H9 (cell line): ENCODE results near the gene ANK3. TPM values are rescaled to one million over a fixed set of nuclear protein-coding genes. Genes with fewer than 3 reads are reported as not detected.

Experiments
- DNase-seq: peaks from one replicate; pipeline ENCODE4 v3.0.0-alpha.2; 2017
- H2AFZ ChIP-seq: one replicate; pipeline ENCODE4 v1.6.1; 2013; ENCODE audit warnings: mild to moderate bottlenecking, low read length, control low read depth, moderate library complexity
- H2AK5ac ChIP-seq: 2 replicates; pipeline ENCODE4 v1.6.1; 2013; ENCODE audit warnings: low read length, control low read depth, mixed read lengths; ENCODE audit not compliant: insufficient read length
- H2BK120ac ChIP-seq: one replicate; pipeline ENCODE4 v1.6.1; 2013; ENCODE audit warnings: low read depth, mild to moderate bottlenecking, low read length, control low read depth, inconsistent platforms; ENCODE audit not compliant: poor library complexity, severe bottlenecking
- H2BK12ac ChIP-seq: 2 replicates; pipeline ENCODE4 v1.6.1; 2013; ENCODE audit warnings: low read length, control low read depth, mixed read lengths, low read depth; ENCODE audit not compliant: insufficient read length
- H2BK15ac ChIP-seq: 2 replicates; pipeline ENCODE4 v1.6.1; 2013; ENCODE audit warnings: low read depth, low read length, control low read depth
- H2BK20ac ChIP-seq: one replicate; pipeline ENCODE4 v1.6.1; 2013; ENCODE audit warnings: low read depth, mild to moderate bottlenecking, low read length, control low read depth, inconsistent platforms; ENCODE audit not compliant: poor library complexity, severe bottlenecking
- H2BK5ac ChIP-seq: 2 replicates; pipeline ENCODE4 v1.6.1; 2013; ENCODE audit warnings: low read length, control low read depth, mixed read lengths; ENCODE audit not compliant: insufficient read length
- H3K14ac ChIP-seq: 2 replicates; pipeline ENCODE4 v1.6.1; 2013; ENCODE audit warnings: low read length, control low read depth; ENCODE audit not compliant: insufficient read depth
- H3K18ac ChIP-seq: 2 replicates; pipeline ENCODE4 v1.6.1; 2013; ENCODE audit warnings: low read depth, mild to moderate bottlenecking, mixed read lengths, low read length, control low read depth; ENCODE audit not compliant: insufficient read length
- H3K23ac ChIP-seq: 2 replicates; pipeline ENCODE4 v1.6.1; 2013; ENCODE audit warnings: low read length, control low read depth, mixed read lengths, low read depth; ENCODE audit not compliant: insufficient read length
- H3K23me2 ChIP-seq: 2 replicates; pipeline ENCODE4 v1.6.1; 2013; ENCODE audit warnings: low read depth, mild to moderate bottlenecking, mixed read lengths, low read length, control low read depth; ENCODE audit not compliant: insufficient read length, poor library complexity, severe bottlenecking
- H3K27ac ChIP-seq: 2 replicates; pipeline ENCODE4 v1.5.1; 2013; ENCODE audit warnings: low read length, control low read depth, mixed read lengths, low read depth; ENCODE audit not compliant: insufficient read length
- H3K27me3 ChIP-seq: 2 replicates; pipeline ENCODE4 v1.6.1; 2013; ENCODE audit warnings: low read length, control low read depth, inconsistent platforms; ENCODE audit not compliant: insufficient read depth
- H3K4ac ChIP-seq: 2 replicates; pipeline ENCODE4 v1.6.1; 2013; ENCODE audit warnings: low read depth, mild to moderate bottlenecking, control low read depth, inconsistent platforms, low read length, moderate library complexity
- H3K4me1 ChIP-seq: 2 replicates; pipeline ENCODE4 v1.6.1; 2013; ENCODE audit warnings: low read length, control low read depth, inconsistent platforms; ENCODE audit not compliant: insufficient read depth
- H3K4me2 ChIP-seq: 2 replicates; pipeline ENCODE4 v1.6.1; 2013; ENCODE audit warnings: low read length, control low read depth, mixed read lengths; ENCODE audit not compliant: insufficient read length, insufficient read depth
- H3K56ac ChIP-seq: 2 replicates; pipeline ENCODE4 v1.6.1; 2013; ENCODE audit warnings: low read depth, mild to moderate bottlenecking, mixed read lengths, low read length, control low read depth; ENCODE audit not compliant: insufficient read length
- H3K79me1 ChIP-seq: 2 replicates; pipeline ENCODE4 v1.6.1; 2013; ENCODE audit warnings: low read depth, mild to moderate bottlenecking, moderate library complexity, low read length, control low read depth, inconsistent platforms; ENCODE audit not compliant: insufficient read depth, poor library complexity, severe bottlenecking
- H3K79me2 ChIP-seq: 2 replicates; pipeline ENCODE4 v1.6.1; 2013; ENCODE audit warnings: low read length, control low read depth, inconsistent platforms; ENCODE audit not compliant: insufficient read depth
- H3K9ac ChIP-seq: 2 replicates; pipeline ENCODE4 v1.6.1; 2013; ENCODE audit warnings: low read length, control low read depth, mixed read lengths; ENCODE audit not compliant: insufficient read length; ENCODE audit errors: extremely low read depth
- H3K9me3 ChIP-seq: one replicate; pipeline ENCODE4 v1.6.1; 2013; ENCODE audit warnings: low read depth, low read length, inconsistent platforms; ENCODE audit not compliant: control insufficient read depth
- H3T11ph ChIP-seq: one replicate; pipeline ENCODE4 v1.6.1; 2013; ENCODE audit warnings: mild to moderate bottlenecking, low read length, control low read depth, inconsistent platforms
- H4K20me1 ChIP-seq: one replicate; pipeline ENCODE4 v1.6.1; 2013; ENCODE audit not compliant: control insufficient read depth, insufficient read length, insufficient read depth
- H4K5ac ChIP-seq: 2 replicates; pipeline ENCODE4 v1.6.1; 2013; ENCODE audit warnings: low read depth, mild to moderate bottlenecking, mixed read lengths, low read length, control low read depth; ENCODE audit not compliant: insufficient read length
- H4K8ac ChIP-seq: replicated peaks from 2 replicates; pipeline ENCODE4 v1.6.1; 2013; ENCODE audit warnings: low read length, control low read depth, mixed read lengths, low read depth; ENCODE audit not compliant: insufficient read length
- H4K91ac ChIP-seq: 2 replicates; pipeline ENCODE4 v1.6.1; 2013; ENCODE audit warnings: low read depth, mild to moderate bottlenecking, moderate library complexity, mixed read lengths, low read length, control low read depth; ENCODE audit not compliant: insufficient read length
- H3K27ac Mint-ChIP-seq, 3 experiments: 2 replicates in 2 of 3; 3 replicates in 1 of 3; pipeline ENCODE4 v1.8.0; 2020 to 2021; ENCODE audit warnings: mixed read lengths in 3 of 3, mild to moderate bottlenecking in 1 of 3, moderate library complexity in 1 of 3
- H3K27me3 Mint-ChIP-seq: 2 replicates; pipeline ENCODE4 v1.8.0; 2021; ENCODE audit warnings: low read depth, mild to moderate bottlenecking, moderate library complexity, mixed read lengths
- H3K36me3 Mint-ChIP-seq, 3 experiments: 2 replicates in 2 of 3; 3 replicates in 1 of 3; pipeline ENCODE4 v1.8.0; 2020 to 2021; ENCODE audit warnings: low read depth in 3 of 3, mixed read lengths in 3 of 3; ENCODE audit not compliant: insufficient read depth in 1 of 3
- H3K4me1 Mint-ChIP-seq, 2 experiments: 2 replicates each; pipeline ENCODE4 v1.8.0; 2020; ENCODE audit warnings: mixed read lengths in 2 of 2
- H3K4me3 Mint-ChIP-seq, 2 experiments: 2 replicates in 1 of 2; 3 replicates in 1 of 2; pipeline ENCODE4 v1.8.0; 2020 to 2021; ENCODE audit warnings: mild to moderate bottlenecking in 2 of 2, mixed read lengths in 2 of 2, moderate library complexity in 1 of 2
- H3K9me3 Mint-ChIP-seq, 2 experiments: 2 replicates in 1 of 2; 3 replicates in 1 of 2; pipeline ENCODE4 v1.8.0; 2020; ENCODE audit warnings: mild to moderate bottlenecking in 2 of 2, mixed read lengths in 2 of 2, moderate library complexity in 1 of 2
- WGBS: extraction: QIAGEN DNeasy Blood & Tissue Kit; methylation state at CpG from one replicate; pipeline ENCODE4 v1.1.7; 2013; ENCODE audit warnings: missing lambda C conversion rate, low lambda C conversion rate, mixed read lengths; ENCODE audit not compliant: insufficient read length; ENCODE audit errors: extremely low coverage; 5-methylcytosine and 5-hydroxymethylcytosine counted together
- total RNA-seq: library from RNA; stranded (reverse); gene quantifications from 2 replicates; pipeline ENCODE4 v1.2.1, GENCODE V29; 2021
- TF ChIP-seq, protein P1 (sequence below): fragments of 200-600 bp; sonication (generic); conservative IDR thresholded peaks from 3 replicates; pipeline ENCODE4 v1.8.0; 2021; ENCODE audit warnings: antibody characterized with exemption, mild to moderate bottlenecking

ANK3 gene
- total RNA-seq, 1 experiment from 2014 or later: 59.6 TPM

DNA sequence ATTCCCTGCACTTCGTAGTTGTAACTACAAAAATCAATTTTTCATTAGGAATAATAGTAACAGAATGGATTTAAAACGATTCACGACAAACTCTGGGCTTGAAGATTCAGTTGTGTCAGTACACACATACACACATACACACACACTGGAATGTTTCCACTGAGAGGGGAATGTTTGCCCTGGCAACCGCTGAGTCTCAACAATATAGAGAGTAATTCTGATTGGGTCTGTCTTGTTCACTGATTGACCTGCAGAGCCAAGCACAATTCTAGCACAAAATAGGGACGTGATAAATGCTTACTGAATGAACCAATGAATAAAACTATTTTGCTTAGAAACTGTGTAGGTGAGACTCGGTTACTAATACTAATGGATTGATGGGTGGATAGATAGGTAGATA, 278.9 kb downstream of the ANK3 start:
- no peak overlapping the region for H3K18ac ChIP-seq
- no peak overlapping the region for H3K4me2 ChIP-seq
- no peak overlapping the region for H4K5ac ChIP-seq
- H3K4ac ChIP-seq: no peak overlapping the region
- H4K8ac ChIP-seq: no peak overlapping the region
- no peak for DNase-seq
- no peaks in the 10 kb centered on the region for H3K27me3 ChIP-seq
- Mint-ChIP-seq H3K36me3 (peaks cover 0 to 3% (median 2%) of the 10 kb centered on the region in 3 experiments; a peak in 1 of 7 replicates), H3K4me1 (no peaks in the 10 kb centered on the region), H3K4me3 (no peak overlapping the region), H3K27me3 (no peaks in the 10 kb centered on the region), H3K27ac (no peak overlapping the region; a peak in 1 of 7 replicates), H3K9me3 (no peaks in the 10 kb centered on the region)
- no peak overlapping the region for H2BK20ac ChIP-seq
- H3K23ac ChIP-seq: no peak overlapping the region
- H3K79me1 ChIP-seq: no peaks in the 10 kb centered on the region
- WGBS: no CpG with 5 or more reads among the region's 6 CpGs
- H3T11ph ChIP-seq: no peak overlapping the region
- H2AFZ ChIP-seq: no peak overlapping the region
- no peak overlapping the region for H2BK12ac ChIP-seq
- no peak overlapping the region for H2AK5ac ChIP-seq
- no peak overlapping the region for H2BK120ac ChIP-seq
- H3K79me2 ChIP-seq: no peaks in the 10 kb centered on the region
- no peaks in the 10 kb centered on the region for H3K9me3 ChIP-seq
- no peaks in the 10 kb centered on the region for H3K4me1 ChIP-seq
- no peak overlapping the region for H3K27ac ChIP-seq
- H4K20me1 ChIP-seq: no peaks in the 10 kb centered on the region
- H3K56ac ChIP-seq: no peak overlapping the region
- H2BK5ac ChIP-seq: no peak overlapping the region
- no peak overlapping the region for H2BK15ac ChIP-seq
- H3K9ac ChIP-seq: no peak overlapping the region
- TF ChIP-seq, protein P1, sequence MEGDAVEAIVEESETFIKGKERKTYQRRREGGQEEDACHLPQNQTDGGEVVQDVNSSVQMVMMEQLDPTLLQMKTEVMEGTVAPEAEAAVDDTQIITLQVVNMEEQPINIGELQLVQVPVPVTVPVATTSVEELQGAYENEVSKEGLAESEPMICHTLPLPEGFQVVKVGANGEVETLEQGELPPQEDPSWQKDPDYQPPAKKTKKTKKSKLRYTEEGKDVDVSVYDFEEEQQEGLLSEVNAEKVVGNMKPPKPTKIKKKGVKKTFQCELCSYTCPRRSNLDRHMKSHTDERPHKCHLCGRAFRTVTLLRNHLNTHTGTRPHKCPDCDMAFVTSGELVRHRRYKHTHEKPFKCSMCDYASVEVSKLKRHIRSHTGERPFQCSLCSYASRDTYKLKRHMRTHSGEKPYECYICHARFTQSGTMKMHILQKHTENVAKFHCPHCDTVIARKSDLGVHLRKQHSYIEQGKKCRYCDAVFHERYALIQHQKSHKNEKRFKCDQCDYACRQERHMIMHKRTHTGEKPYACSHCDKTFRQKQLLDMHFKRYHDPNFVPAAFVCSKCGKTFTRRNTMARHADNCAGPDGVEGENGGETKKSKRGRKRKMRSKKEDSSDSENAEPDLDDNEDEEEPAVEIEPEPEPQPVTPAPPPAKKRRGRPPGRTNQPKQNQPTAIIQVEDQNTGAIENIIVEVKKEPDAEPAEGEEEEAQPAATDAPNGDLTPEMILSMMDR: no peak
- no peak overlapping the region for H3K14ac ChIP-seq
- H3K23me2 ChIP-seq: no peaks in the 10 kb centered on the region
- H4K91ac ChIP-seq: no peak overlapping the region
